Astrocyte (in vitro differentiated cells and primary cell): ENCODE data around the gene ACOX2. TPM values are rescaled to one million over a fixed set of nuclear protein-coding genes. Genes with fewer than 3 reads are reported as not detected.

ENCODE experiments used
- DNase-seq: peaks from one replicate; pipeline ENCODE4 v3.0.0-alpha.2; 2010; ENCODE audit warnings: low read depth
- FAIRE-seq: peaks from 2 replicates; lab custom pipeline; 2011; peaks lifted over from hg19 to GRCh38; lab: Jason Lieb, UNC
- H2AFZ ChIP-seq: 2 replicates; pipeline ENCODE4 v1.6.0; 2012; ENCODE audit warnings: low read depth, low read length, inconsistent platforms
- H3K27ac ChIP-seq: 2 replicates; pipeline ENCODE4 v1.5.1; 2011; ENCODE audit warnings: low read depth, low read length, inconsistent platforms
- H3K27me3 ChIP-seq: 2 replicates; pipeline ENCODE4 v1.6.0; 2011; ENCODE audit warnings: low read length, inconsistent platforms; ENCODE audit not compliant: insufficient read depth
- H3K36me3 ChIP-seq: 2 replicates; pipeline ENCODE4 v1.5.1; 2011; ENCODE audit warnings: low read length, inconsistent platforms; ENCODE audit not compliant: insufficient read depth
- H3K4me1 ChIP-seq: 2 replicates; pipeline ENCODE4 v1.5.1; 2011; ENCODE audit warnings: low read length, inconsistent platforms; ENCODE audit not compliant: insufficient read depth
- H3K4me2 ChIP-seq: 2 replicates; pipeline ENCODE4 v1.6.0; 2012; ENCODE audit warnings: low read length, inconsistent platforms
- H3K4me3 ChIP-seq: 2 replicates; pipeline ENCODE4 v1.5.1; 2011; ENCODE audit warnings: low read depth, mild to moderate bottlenecking, low read length, inconsistent platforms; ENCODE audit not compliant: insufficient read depth
- H3K79me2 ChIP-seq: 2 replicates; pipeline ENCODE4 v1.6.0; 2012; ENCODE audit warnings: mild to moderate bottlenecking, low read length, inconsistent platforms; ENCODE audit not compliant: insufficient read depth
- H3K9ac ChIP-seq: 2 replicates; pipeline ENCODE4 v1.6.0; 2012; ENCODE audit warnings: mild to moderate bottlenecking, low read length, inconsistent platforms
- H3K9me3 ChIP-seq: 2 replicates; pipeline ENCODE4 v1.5.1; 2012; ENCODE audit warnings: low read depth, mild to moderate bottlenecking, low read length, inconsistent platforms; ENCODE audit not compliant: insufficient read depth
- H4K20me1 ChIP-seq: 2 replicates; pipeline ENCODE4 v1.6.0; 2012; ENCODE audit warnings: low read length, inconsistent platforms; ENCODE audit not compliant: insufficient read depth
- H3K27ac Mint-ChIP-seq: one replicate; pipeline ENCODE4 v1.8.0; 2021; ENCODE audit warnings: mild to moderate bottlenecking, mixed read lengths; ENCODE audit not compliant: unreplicated experiment
- H3K27me3 Mint-ChIP-seq: one replicate; pipeline ENCODE4 v1.8.0; 2021; ENCODE audit warnings: low read depth, mixed read lengths; ENCODE audit not compliant: unreplicated experiment
- H3K36me3 Mint-ChIP-seq: one replicate; pipeline ENCODE4 v1.8.0; 2021; ENCODE audit warnings: low read depth, mixed read lengths; ENCODE audit not compliant: unreplicated experiment
- H3K4me1 Mint-ChIP-seq: one replicate; pipeline ENCODE4 v1.8.0; 2021; ENCODE audit warnings: low read depth, mixed read lengths; ENCODE audit not compliant: unreplicated experiment
- H3K4me3 Mint-ChIP-seq: one replicate; pipeline ENCODE4 v1.8.0; 2021; ENCODE audit warnings: mild to moderate bottlenecking, moderate library complexity, mixed read lengths; ENCODE audit not compliant: unreplicated experiment
- H3K9me3 Mint-ChIP-seq: one replicate; pipeline ENCODE4 v1.8.0; 2021; ENCODE audit warnings: mild to moderate bottlenecking, mixed read lengths; ENCODE audit not compliant: unreplicated experiment
- EZH2 ChIP-seq: IDR thresholded peaks from 2 replicates; pipeline ENCODE4 v1.6.1; 2012; ENCODE audit warnings: mild to moderate bottlenecking, low read length, inconsistent platforms; ENCODE audit not compliant: insufficient read depth
- total RNA-seq: library from RNA; stranded (reverse); gene quantifications from 2 replicates; pipeline ENCODE4 v1.2.1, GENCODE V29; 2021
- TF ChIP-seq, protein P1 (sequence below): IDR thresholded peaks from 2 replicates; pipeline ENCODE4 v1.5.1; 2011; ENCODE audit warnings: low read depth, mild to moderate bottlenecking, inconsistent platforms, low read length, moderate library complexity; ENCODE audit not compliant: insufficient read depth

Gene ACOX2
- total RNA-seq, 1 donor from 2014 or later, result 2.7 TPM

DNA sequence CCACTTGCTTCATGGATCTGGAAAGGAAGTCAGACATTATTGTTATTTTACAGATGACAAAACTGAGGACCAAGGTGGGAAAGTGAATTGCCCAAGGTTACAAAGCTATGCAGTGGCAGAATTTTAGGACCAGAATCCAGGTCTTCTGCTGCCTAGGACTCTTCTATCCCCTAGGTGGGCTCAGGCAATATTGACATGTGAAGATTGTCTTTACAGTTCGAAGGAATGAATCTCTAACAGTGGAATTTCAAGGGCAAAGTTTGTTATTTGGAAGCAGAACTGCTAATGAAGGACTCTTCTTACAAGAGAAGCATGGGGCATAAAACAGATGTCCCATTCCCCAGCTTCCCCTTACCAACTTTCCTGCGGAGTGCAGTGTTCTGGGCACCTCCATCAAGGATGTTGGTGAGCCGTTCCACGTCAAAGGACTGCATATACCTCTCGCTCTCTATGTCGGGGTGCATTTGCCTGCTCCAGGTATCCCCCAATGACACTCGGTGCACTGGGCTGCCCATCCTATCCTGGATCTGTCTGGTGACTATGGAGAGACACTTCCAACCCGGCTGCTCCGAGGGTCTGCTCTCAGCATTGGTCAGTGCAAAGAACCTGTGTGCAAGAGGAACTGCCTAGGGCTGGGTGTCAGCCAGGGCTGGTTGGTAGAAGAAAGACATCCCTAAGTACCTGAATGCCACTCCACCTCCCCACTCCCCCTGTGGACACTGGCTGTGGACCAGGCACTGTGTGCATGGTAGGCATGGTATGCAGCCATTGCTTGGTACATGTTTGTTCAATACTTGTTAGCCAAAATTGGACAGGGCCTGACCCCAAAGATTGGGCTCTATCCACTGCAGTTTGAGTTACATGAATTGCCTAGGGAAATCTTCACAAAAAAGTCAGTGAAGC lies 2.1 kb downstream of the ACOX2 start:
- Mint-ChIP-seq H3K4me3 (no peak overlapping the region), H3K4me1 (peaks cover 14% of the 10 kb centered on the region), H3K27ac (no peak overlapping the region), H3K9me3 (no peaks in the 10 kb centered on the region), H3K27me3 (peaks cover 3% of the 10 kb centered on the region), H3K36me3 (peaks cover 3% of the 10 kb centered on the region)
- Histone ChIP-seq H3K9ac (no peak overlapping the region), H3K36me3 (no peaks in the 10 kb centered on the region), H3K4me3 (no peak overlapping the region), H2AFZ (no peak overlapping the region), H3K4me1 (peaks cover 12% of the 10 kb centered on the region), H3K27me3 (no peaks in the 10 kb centered on the region), H3K9me3 (no peaks in the 10 kb centered on the region), H3K79me2 (no peaks in the 10 kb centered on the region), H3K27ac (no peak overlapping the region), H4K20me1 (no peaks in the 10 kb centered on the region), H3K4me2 (no peak overlapping the region)
- no peak for TF ChIP-seq EZH2
- FAIRE-seq, result no peak
- DNase-seq, result no peak

DNA sequence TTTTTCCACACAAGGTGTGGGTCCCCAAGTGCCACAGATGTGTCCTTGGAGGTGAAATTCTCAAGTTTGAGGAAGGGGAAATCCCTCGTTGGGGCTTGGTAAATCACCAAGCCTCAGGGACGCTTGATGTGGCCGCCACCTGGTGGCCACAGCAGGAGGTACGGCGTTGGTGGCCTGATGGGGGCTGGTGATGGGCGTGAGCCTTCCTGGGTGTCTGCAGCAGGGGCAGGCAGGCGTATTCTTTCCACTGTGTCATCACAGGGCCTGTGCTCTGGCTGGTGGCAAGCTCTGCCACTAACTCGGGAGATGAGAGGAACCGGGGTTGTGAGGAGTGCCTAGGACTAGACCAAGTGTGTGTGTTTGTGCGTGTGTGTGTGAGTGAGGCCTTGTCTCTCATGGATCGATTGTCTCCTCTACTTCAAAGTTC lies 4.2 kb downstream of the ACOX2 start:
- H3K4me3 ChIP-seq, result no peak overlapping the region
- no peak overlapping the region for H3K9ac ChIP-seq
- no peak overlapping the region for H3K4me3 Mint-ChIP-seq
- H3K36me3 Mint-ChIP-seq, result peaks cover 3% of the 10 kb centered on the region
- H3K27me3 ChIP-seq, result no peaks in the 10 kb centered on the region
- FAIRE-seq (no peak), DNase-seq (peak; percentile 47)
- peaks cover 14% of the 10 kb centered on the region for H3K4me1 ChIP-seq
- H3K27ac ChIP-seq, result no peak overlapping the region
- no peaks in the 10 kb centered on the region for H4K20me1 ChIP-seq
- no peaks in the 10 kb centered on the region for H3K9me3 ChIP-seq
- no peaks in the 10 kb centered on the region for H3K9me3 Mint-ChIP-seq
- peaks cover 22% of the 10 kb centered on the region for H3K4me1 Mint-ChIP-seq
- no peak overlapping the region for H3K27ac Mint-ChIP-seq
- no peaks in the 10 kb centered on the region for H3K36me3 ChIP-seq
- TF ChIP-seq, protein P1, sequence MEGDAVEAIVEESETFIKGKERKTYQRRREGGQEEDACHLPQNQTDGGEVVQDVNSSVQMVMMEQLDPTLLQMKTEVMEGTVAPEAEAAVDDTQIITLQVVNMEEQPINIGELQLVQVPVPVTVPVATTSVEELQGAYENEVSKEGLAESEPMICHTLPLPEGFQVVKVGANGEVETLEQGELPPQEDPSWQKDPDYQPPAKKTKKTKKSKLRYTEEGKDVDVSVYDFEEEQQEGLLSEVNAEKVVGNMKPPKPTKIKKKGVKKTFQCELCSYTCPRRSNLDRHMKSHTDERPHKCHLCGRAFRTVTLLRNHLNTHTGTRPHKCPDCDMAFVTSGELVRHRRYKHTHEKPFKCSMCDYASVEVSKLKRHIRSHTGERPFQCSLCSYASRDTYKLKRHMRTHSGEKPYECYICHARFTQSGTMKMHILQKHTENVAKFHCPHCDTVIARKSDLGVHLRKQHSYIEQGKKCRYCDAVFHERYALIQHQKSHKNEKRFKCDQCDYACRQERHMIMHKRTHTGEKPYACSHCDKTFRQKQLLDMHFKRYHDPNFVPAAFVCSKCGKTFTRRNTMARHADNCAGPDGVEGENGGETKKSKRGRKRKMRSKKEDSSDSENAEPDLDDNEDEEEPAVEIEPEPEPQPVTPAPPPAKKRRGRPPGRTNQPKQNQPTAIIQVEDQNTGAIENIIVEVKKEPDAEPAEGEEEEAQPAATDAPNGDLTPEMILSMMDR, result peak; percentile 94
- TF ChIP-seq EZH2, result no peak
- H3K4me2 ChIP-seq, result no peak overlapping the region
- H3K27me3 Mint-ChIP-seq, result peaks cover 2% of the 10 kb centered on the region
- peak overlapping the region; percentile 40 for H2AFZ ChIP-seq
- no peaks in the 10 kb centered on the region for H3K79me2 ChIP-seq

DNA sequence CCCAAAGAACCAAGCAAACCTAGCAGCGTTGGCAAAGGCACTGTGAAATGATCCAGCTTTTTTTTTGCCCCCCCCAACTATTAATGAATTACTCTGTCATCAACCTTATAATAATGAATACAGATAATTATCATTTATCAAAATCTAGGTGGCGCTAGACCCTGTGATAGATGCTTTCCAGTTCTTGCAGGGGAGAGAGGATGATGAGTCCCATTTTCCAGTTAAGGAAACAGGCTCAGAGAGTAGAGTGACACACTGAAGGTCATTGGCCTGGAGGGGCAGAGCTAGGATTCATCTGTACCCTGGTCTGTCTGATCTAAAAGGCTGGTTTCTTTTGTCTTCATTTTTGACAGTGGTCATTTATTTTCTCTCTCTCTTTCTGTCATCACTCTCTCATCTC lies 5.0 kb downstream of the ACOX2 start:
- Histone ChIP-seq H3K9me3 (no peaks in the 10 kb centered on the region), H3K4me1 (peaks cover 14% of the 10 kb centered on the region), H3K4me3 (no peak overlapping the region), H3K27ac (no peak overlapping the region), H3K9ac (no peak overlapping the region), H2AFZ (no peak overlapping the region), H4K20me1 (no peaks in the 10 kb centered on the region), H3K36me3 (no peaks in the 10 kb centered on the region), H3K79me2 (no peaks in the 10 kb centered on the region), H3K27me3 (no peaks in the 10 kb centered on the region), H3K4me2 (no peak overlapping the region)
- no peaks in the 10 kb centered on the region for H3K27me3 Mint-ChIP-seq
- no peak for TF ChIP-seq EZH2
- TF ChIP-seq, protein P1, result peak; percentile 24
- H3K9me3 Mint-ChIP-seq, result no peaks in the 10 kb centered on the region
- H3K36me3 Mint-ChIP-seq, result peaks cover 3% of the 10 kb centered on the region
- peaks cover 22% of the 10 kb centered on the region for H3K4me1 Mint-ChIP-seq
- H3K4me3 Mint-ChIP-seq, result no peak overlapping the region
- no peak for DNase-seq
- FAIRE-seq, result no peak
- H3K27ac Mint-ChIP-seq, result no peak overlapping the region
